MM.1S (cell line): ENCODE measurements around the gene TSPAN15.

ENCODE experiments used
- DNase-seq: peaks from one replicate; pipeline ENCODE4 v3.0.0-alpha.2; 2015
- H2AFZ ChIP-seq: fragments of 300-600 bp; sonication (generic); 2 replicates; pipeline ENCODE4 v1.6.0; 2016; ENCODE audit warnings: antibody characterized with exemption, low read length
- H3F3A ChIP-seq: fragments of 300-600 bp; sonication (generic); 2 replicates; pipeline ENCODE4 v1.6.1; 2016; ENCODE audit warnings: mild to moderate bottlenecking, antibody characterized with exemption, low read length, moderate library complexity, mixed read lengths; ENCODE audit not compliant: insufficient read depth
- H3K27ac ChIP-seq: fragments of 300-600 bp; sonication (generic); 2 replicates; pipeline ENCODE4 v1.5.1; 2016; ENCODE audit warnings: mild to moderate bottlenecking, low read length
- H3K27me3 ChIP-seq: fragments of 300-600 bp; sonication (generic); replicated peaks from 2 replicates; pipeline ENCODE4 v1.6.0; 2016; ENCODE audit warnings: low read length; ENCODE audit not compliant: insufficient read depth
- H3K36me3 ChIP-seq: fragments of 300-600 bp; sonication (generic); replicated peaks from 2 replicates; pipeline ENCODE4 v1.6.1; 2016; ENCODE audit warnings: mild to moderate bottlenecking, low read length, mixed read lengths; ENCODE audit not compliant: insufficient read depth
- H3K4me1 ChIP-seq: fragments of 300-600 bp; sonication (generic); 2 replicates; pipeline ENCODE4 v1.6.1; 2016; ENCODE audit warnings: low read length, mixed read lengths
- H3K4me2 ChIP-seq: fragments of 300-600 bp; sonication (generic); 2 replicates; pipeline ENCODE4 v1.6.0; 2016; ENCODE audit warnings: low read depth, low read length
- H3K4me3 ChIP-seq: fragments of 300-600 bp; sonication (generic); 2 replicates; pipeline ENCODE4 v1.5.1; 2016; ENCODE audit warnings: low read length, mixed read lengths
- H3K79me2 ChIP-seq: fragments of 300-600 bp; sonication (generic); 2 replicates; pipeline ENCODE4 v1.6.1; 2016; ENCODE audit warnings: mixed run types, low read length, mixed read lengths
- H3K9ac ChIP-seq: fragments of 300-600 bp; sonication (generic); 2 replicates; pipeline ENCODE4 v1.6.1; 2016; ENCODE audit warnings: low read length, mixed read lengths
- H3K9me2 ChIP-seq: fragments of 300-600 bp; sonication (generic); replicated peaks from 2 replicates; pipeline ENCODE4 v1.6.1; 2016; ENCODE audit warnings: mild to moderate bottlenecking, low read length, mixed read lengths; ENCODE audit not compliant: insufficient read depth
- H3K9me3 ChIP-seq: fragments of 300-600 bp; sonication (generic); replicated peaks from 2 replicates; pipeline ENCODE4 v1.6.1; 2016; ENCODE audit warnings: mild to moderate bottlenecking, low read length, mixed read lengths; ENCODE audit not compliant: insufficient read depth
- H4K20me1 ChIP-seq: fragments of 300-600 bp; sonication (generic); 2 replicates; pipeline ENCODE4 v1.6.1; 2016; ENCODE audit warnings: mild to moderate bottlenecking, low read length, moderate library complexity, mixed read lengths; ENCODE audit not compliant: insufficient read depth
- CTCF ChIP-seq: fragments of 300-600 bp; sonication (generic); IDR thresholded peaks from 2 replicates; pipeline ENCODE4 v1.5.1; 2016; ENCODE audit warnings: antibody characterized with exemption, low read length, mixed read lengths
- EZH2 ChIP-seq: fragments of 300-600 bp; sonication (generic); optimal IDR thresholded peaks from 2 replicates; pipeline ENCODE3; 2017; ENCODE audit warnings: low read depth, mild to moderate bottlenecking, antibody characterized with exemption, low read length, mixed read lengths
- EZH2phosphoT487 ChIP-seq: fragments of 300-600 bp; sonication (generic); IDR thresholded peaks from 2 replicates; pipeline ENCODE4 v1.6.1; 2018; ENCODE audit warnings: antibody characterized with exemption, low read length

The TSPAN15 gene

GRCh38 chr10:69475433-69475830 is 24.2 kb downstream of the TSPAN15 start:
- Histone ChIP-seq H3K36me3 (no peaks in the 10 kb centered on the region), H3K9me2 (no peaks in the 10 kb centered on the region), H3K79me2 (no peaks in the 10 kb centered on the region), H3K4me2 (no peak overlapping the region), H3K9ac (no peak overlapping the region), H3K27ac (no peak overlapping the region), H3F3A (no peaks in the 10 kb centered on the region), H3K4me1 (no peaks in the 10 kb centered on the region), H2AFZ (no peak overlapping the region), H3K4me3 (no peak overlapping the region), H3K9me3 (no peaks in the 10 kb centered on the region), H3K27me3 (peaks cover 27% of the 10 kb centered on the region), H4K20me1 (no peaks in the 10 kb centered on the region)
- TF ChIP-seq EZH2, result no peak
- TF ChIP-seq EZH2phosphoT487, result no peak
- no peak for TF ChIP-seq CTCF
- no peak for DNase-seq

GRCh38 chr10:69477968-69478597 is 26.8 kb downstream of the TSPAN15 start:
- H3K9me2 ChIP-seq, result no peaks in the 10 kb centered on the region
- no peak for DNase-seq
- H3K9me3 ChIP-seq, result no peaks in the 10 kb centered on the region
- TF ChIP-seq EZH2 (no peak), EZH2phosphoT487 (no peak), CTCF (no peak)
- no peak overlapping the region for H3K27ac ChIP-seq
- H3K4me1 ChIP-seq, result no peaks in the 10 kb centered on the region
- no peak overlapping the region for H3K4me3 ChIP-seq
- no peaks in the 10 kb centered on the region for H4K20me1 ChIP-seq
- H2AFZ ChIP-seq, result no peak overlapping the region
- H3K79me2 ChIP-seq, result no peaks in the 10 kb centered on the region
- no peaks in the 10 kb centered on the region for H3K36me3 ChIP-seq
- H3K9ac ChIP-seq, result no peak overlapping the region
- no peaks in the 10 kb centered on the region for H3F3A ChIP-seq
- H3K27me3 ChIP-seq, result peaks cover 27% of the 10 kb centered on the region
- H3K4me2 ChIP-seq, result no peak overlapping the region

DNA sequence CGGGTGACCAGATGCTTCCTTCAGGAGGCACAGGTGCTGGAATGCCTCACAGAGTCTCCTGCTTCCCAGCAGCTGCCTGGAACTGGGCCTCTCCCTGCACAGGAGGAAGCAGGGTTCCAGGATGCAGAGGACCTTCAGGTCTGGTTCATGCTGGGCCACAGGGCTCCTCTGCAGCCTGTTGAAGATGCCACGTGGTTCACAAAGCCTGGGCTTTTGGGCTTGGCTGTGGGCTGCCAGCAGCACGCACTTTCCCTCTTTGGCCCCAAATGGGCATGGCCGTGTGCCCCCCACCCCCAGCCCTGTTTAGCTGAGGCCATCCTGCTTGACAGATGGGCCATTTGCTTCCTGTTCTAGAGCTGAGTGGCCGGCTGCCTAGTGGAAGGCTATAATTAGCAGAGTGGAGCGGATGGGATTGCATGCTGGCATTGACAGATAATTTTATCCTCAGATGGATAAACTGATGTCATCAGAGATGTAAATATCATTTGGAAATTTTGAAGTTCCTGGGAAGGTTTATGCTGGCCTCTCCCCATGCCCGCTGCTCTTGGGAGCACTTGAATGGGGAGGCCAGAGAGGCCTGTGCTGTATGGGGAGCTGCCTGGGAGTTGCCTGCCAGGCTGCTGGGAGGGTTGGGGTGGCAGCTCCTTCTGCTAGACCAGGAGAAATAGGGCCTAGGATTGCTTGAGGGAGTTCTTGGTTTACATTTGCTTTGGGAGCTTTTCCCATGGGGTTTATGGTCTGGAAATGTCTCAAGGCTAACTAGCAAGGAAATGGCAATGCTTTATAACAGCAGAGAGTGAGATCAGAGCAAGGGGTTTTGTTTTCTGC is 28.2 kb downstream of the TSPAN15 start:
- Histone ChIP-seq H2AFZ (no peak overlapping the region), H3K27ac (no peak overlapping the region), H3K9ac (no peak overlapping the region), H4K20me1 (no peaks in the 10 kb centered on the region), H3K9me3 (no peaks in the 10 kb centered on the region), H3K4me2 (no peak overlapping the region), H3F3A (no peaks in the 10 kb centered on the region), H3K36me3 (no peaks in the 10 kb centered on the region), H3K27me3 (peaks cover 27% of the 10 kb centered on the region), H3K4me3 (no peak overlapping the region), H3K9me2 (no peaks in the 10 kb centered on the region), H3K4me1 (no peaks in the 10 kb centered on the region), H3K79me2 (no peaks in the 10 kb centered on the region)
- TF ChIP-seq EZH2, result no peak
- no peak for TF ChIP-seq EZH2phosphoT487
- no peak for TF ChIP-seq CTCF
- DNase-seq, result no peak
